Measurements from ENCODE around the gene SDK1. TPM values are rescaled to one million over a fixed set of nuclear protein-coding genes. Genes with fewer than 3 reads are reported as not detected.
"Not testable (repeated sequence)": the region's sequence is repeated elsewhere in the genome, so short reads cannot be mapped to it uniquely, and the experiment has no call there.

The SDK1 gene
- total RNA-seq, 4 donors from 2014 or later = 1.2 to 1.8 (median 1.5) TPM

DNA sequence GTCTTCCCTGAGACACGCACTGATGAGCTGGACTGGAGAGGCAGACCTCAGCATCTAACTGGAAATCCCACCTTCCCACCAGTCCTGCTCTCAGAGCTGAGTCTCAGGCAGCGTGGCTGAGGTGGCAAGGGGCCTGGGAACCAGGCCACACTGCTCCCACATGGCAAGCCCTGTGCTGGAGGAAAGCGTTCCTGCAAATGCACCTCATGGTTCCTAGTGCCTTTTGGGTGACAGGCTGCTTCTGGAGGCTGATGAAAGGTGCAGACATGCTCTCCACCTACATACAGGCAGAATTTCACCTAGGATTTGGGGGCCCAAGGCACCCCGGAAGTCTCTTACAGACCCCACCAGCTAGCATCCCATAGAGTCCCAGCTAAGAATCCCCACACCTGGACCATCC lies 948.2 kb downstream of the SDK1 start:
- no peaks in the 10 kb centered on the region for H3K27me3 ChIP-seq
- DNase-seq (no peak), ATAC-seq (no peak)
- intact Hi-C loops (cut with DNase I; ENCODE audit: low total_unique reads) = no loop called here
- H3K36me3 ChIP-seq = no peaks in the 10 kb centered on the region
- in situ Hi-C loops (cut with MboI; ENCODE audit: low sequenced_read_pairs in 4 of 4) = no loop called here
- no peak overlapping the region for H3K4me3 ChIP-seq
- H3K27ac ChIP-seq = no peak overlapping the region
- no peaks in the 10 kb centered on the region for H3K9me3 ChIP-seq
- TF ChIP-seq, protein P1, sequence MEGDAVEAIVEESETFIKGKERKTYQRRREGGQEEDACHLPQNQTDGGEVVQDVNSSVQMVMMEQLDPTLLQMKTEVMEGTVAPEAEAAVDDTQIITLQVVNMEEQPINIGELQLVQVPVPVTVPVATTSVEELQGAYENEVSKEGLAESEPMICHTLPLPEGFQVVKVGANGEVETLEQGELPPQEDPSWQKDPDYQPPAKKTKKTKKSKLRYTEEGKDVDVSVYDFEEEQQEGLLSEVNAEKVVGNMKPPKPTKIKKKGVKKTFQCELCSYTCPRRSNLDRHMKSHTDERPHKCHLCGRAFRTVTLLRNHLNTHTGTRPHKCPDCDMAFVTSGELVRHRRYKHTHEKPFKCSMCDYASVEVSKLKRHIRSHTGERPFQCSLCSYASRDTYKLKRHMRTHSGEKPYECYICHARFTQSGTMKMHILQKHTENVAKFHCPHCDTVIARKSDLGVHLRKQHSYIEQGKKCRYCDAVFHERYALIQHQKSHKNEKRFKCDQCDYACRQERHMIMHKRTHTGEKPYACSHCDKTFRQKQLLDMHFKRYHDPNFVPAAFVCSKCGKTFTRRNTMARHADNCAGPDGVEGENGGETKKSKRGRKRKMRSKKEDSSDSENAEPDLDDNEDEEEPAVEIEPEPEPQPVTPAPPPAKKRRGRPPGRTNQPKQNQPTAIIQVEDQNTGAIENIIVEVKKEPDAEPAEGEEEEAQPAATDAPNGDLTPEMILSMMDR (IDR thresholded peaks at IDR 0.05 in 4 of 5, conservative IDR thresholded peaks at IDR 0.05 in 1 of 5) = no peak
- no peak for TF ChIP-seq POLR2A (IDR thresholded peaks at IDR 0.05)
- H3K4me1 ChIP-seq = no peaks in the 10 kb centered on the region

DNA sequence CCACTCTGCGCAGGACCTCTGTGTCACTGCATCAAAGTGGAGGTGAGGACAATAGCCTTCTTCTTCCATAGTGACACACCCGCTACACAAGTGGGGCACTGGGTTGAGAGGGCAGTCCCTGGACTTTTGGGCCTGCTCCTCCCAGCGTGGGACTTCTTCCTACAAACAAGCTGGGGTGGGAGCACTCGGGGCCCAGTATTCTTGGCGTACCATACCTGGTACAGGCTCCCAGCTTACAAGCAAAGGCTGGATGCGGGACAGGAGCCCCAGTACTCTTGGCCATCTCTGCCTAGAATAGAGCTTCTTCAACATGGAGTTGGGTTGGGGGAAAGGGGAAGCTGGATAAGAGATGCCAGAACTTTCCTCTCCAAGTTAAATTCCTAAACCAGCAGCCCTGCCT lies 954.3 kb downstream of the SDK1 start:
- H3K36me3 ChIP-seq = no peaks in the 10 kb centered on the region
- H3K27ac ChIP-seq = no peak overlapping the region
- H3K4me3 ChIP-seq = no peak overlapping the region
- H3K27me3 ChIP-seq = no peaks in the 10 kb centered on the region
- in situ Hi-C loops (cut with MboI; ENCODE audit: low sequenced_read_pairs in 4 of 4) (no loop called here), intact Hi-C loops (cut with DNase I; ENCODE audit: low total_unique reads) (no loop called here)
- H3K4me1 ChIP-seq = no peaks in the 10 kb centered on the region
- TF ChIP-seq, protein P1 (IDR thresholded peaks at IDR 0.05 in 4 of 5, conservative IDR thresholded peaks at IDR 0.05 in 1 of 5) = no peak
- TF ChIP-seq POLR2A (IDR thresholded peaks at IDR 0.05) = no peak
- ATAC-seq = no peak
- H3K9me3 ChIP-seq = no peaks in the 10 kb centered on the region
- DNase-seq = no peak

DNA sequence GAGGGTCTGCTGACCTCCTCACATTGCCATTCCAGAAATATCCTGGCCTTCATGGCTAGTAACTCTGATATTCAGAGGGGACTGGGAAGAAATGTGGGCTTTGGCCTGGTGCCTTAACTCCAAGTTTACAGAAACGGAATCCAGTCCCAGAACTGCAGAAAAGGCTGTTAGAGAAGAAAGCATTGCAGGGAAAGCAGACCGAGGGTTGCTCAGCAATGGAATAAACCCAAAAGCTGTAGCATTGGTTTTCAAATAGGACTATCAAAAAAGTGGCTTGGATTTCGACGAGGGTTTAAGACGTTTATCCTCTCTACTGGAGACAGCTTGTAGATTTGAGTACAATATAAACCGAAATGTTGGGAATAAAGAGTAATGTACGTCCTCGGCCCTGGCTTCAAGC lies 955.2 kb downstream of the SDK1 start:
- TF ChIP-seq, protein P1 (IDR thresholded peaks at IDR 0.05 in 4 of 5, conservative IDR thresholded peaks at IDR 0.05 in 1 of 5) = no peak
- no peak for TF ChIP-seq POLR2A (IDR thresholded peaks at IDR 0.05)
- no peak for ATAC-seq
- H3K4me3 ChIP-seq = peak overlapping the region in 1 of 4 donors; percentile 6
- in situ Hi-C loops (cut with MboI; ENCODE audit: low sequenced_read_pairs in 4 of 4) = no loop called here
- intact Hi-C loops (cut with DNase I; ENCODE audit: low total_unique reads) = no loop called here
- no peaks in the 10 kb centered on the region for H3K36me3 ChIP-seq
- DNase-seq = no peak
- H3K9me3 ChIP-seq = no peaks in the 10 kb centered on the region
- H3K27me3 ChIP-seq = no peaks in the 10 kb centered on the region
- H3K4me1 ChIP-seq = no peaks in the 10 kb centered on the region
- no peak overlapping the region for H3K27ac ChIP-seq

DNA sequence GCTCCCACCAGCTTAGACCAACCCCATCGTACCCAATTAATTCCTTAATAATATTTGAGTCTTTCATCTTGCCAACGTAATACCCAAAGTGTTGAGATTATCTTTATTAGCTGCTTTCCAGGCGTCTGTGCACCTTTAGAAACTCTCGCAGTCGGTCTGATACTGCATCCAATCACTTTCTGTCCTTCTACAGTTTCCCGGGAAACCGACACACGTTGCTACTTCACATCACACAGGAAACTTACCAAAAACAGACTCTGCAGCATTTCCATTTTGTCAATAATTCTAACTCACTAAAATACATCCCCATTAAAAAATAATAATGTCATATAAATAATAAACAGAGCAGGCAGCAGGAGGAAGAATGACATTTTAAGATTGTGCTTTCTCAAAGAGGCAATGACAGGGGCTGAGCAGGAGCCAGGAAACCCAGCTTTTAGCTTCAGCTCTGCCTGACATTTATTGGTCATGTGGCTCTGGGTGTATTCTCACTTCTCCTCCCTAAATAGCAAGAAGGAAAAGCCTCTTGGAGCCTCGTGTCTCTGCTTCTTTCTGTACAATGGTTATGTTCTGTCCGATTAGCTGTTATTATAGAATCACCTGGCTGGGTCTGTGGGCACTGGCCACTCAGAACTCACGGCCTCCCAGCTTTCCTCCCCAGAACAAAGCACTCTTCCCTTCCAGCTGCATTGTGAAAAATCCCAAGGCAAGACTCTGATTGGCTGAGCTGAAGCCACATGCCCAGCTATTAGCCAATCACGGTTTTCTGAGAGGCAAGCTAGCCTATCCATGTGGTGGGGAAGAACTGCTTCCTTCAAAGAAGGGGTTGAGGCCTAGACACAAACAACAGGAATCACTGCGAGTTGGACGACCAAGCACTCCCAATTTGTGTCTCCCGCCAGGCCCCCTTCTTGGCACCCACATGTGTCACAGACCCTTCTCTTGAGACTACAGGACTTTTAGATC lies 956.4 kb downstream of the SDK1 start:
- Histone ChIP-seq H3K27ac (no peak overlapping the region), H3K27me3 (no peaks in the 10 kb centered on the region), H3K9me3 (no peaks in the 10 kb centered on the region), H3K4me3 (no peak overlapping the region), H3K36me3 (no peaks in the 10 kb centered on the region), H3K4me1 (no peaks in the 10 kb centered on the region)
- in situ Hi-C loops (cut with MboI; ENCODE audit: low sequenced_read_pairs in 4 of 4) = no loop called here
- DNase-seq = no peak
- no peak for TF ChIP-seq POLR2A (IDR thresholded peaks at IDR 0.05)
- TF ChIP-seq, protein P1 (IDR thresholded peaks at IDR 0.05 in 4 of 5, conservative IDR thresholded peaks at IDR 0.05 in 1 of 5) = no peak
- intact Hi-C loops (cut with DNase I; ENCODE audit: low total_unique reads) = no loop called here
- ATAC-seq = no peak

DNA sequence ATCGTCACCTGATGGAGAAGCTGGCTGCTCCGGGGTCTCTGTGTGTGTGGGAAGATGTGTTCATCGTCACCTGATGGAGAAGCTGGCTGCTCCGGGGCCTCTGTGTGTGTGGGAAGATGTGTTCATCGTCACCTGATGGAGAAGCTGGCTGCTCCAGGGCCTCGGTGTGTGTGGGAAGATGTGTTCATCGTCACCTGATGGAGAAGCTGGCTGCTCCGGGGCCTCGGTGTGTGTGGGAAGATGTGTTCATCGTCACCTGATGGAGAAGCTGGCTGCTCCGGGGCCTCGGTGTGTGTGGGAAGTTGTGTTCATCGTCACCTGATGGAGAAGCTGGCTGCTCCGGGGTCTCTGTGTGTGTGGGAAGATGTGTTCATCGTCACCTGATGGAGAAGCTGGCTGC lies 959.1 kb downstream of the SDK1 start:
- intact Hi-C loops (cut with DNase I; ENCODE audit: low total_unique reads); in situ Hi-C loops (cut with MboI; ENCODE audit: low sequenced_read_pairs in 4 of 4): not testable (repeated sequence)

More for the DNA sequence above, 959.1 kb downstream of the SDK1 start:
- H3K4me1 ChIP-seq, H3K27ac ChIP-seq, DNase-seq, H3K4me3 ChIP-seq, H3K9me3 ChIP-seq, ATAC-seq, H3K36me3 ChIP-seq, H3K27me3 ChIP-seq: not testable (repeated sequence)
